Body of pancreas (tissue), 4 donors: Measurements from ENCODE around the gene NEDD4L.

Experiments
- POLR2A ChIP-seq, 3 donors: fragments of 450-650 bp; IDR thresholded peaks; one replicate each; pipeline ENCODE4 v1.6.1; 2016; ENCODE audit warnings: antibody characterized with exemption in 3 of 3, mild to moderate bottlenecking in 2 of 3
- TF ChIP-seq, protein P1 (sequence below), 7 experiments: fragments of 450-650 bp in 4 of 7; fragments of 200-600 bp in 3 of 7; sonication (generic) in 3 of 7; IDR thresholded peaks; one replicate each; pipeline ENCODE4 v1.5.1; 2016 to 2019; ENCODE audit warnings: antibody characterized with exemption in 7 of 7

DNA sequence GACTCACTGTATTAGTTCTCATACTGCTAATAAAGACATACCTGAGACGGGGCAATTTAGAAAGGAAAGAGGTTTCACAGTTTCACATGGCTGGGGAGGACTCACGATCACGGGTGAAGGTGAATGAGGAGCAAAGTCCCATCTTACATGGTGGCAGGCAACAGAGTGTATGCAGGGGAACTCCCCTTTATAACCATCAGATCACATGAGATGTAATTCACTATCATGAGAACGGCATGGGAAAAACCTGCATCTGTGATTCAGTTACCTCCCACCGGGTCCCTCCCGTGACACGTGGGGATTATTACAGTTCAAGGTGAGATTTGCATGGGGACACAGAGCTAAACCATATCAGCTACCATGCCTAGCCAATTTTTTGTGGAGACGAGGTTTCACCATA is 168.2 kb downstream of the NEDD4L start:
- TF ChIP-seq, protein P1, sequence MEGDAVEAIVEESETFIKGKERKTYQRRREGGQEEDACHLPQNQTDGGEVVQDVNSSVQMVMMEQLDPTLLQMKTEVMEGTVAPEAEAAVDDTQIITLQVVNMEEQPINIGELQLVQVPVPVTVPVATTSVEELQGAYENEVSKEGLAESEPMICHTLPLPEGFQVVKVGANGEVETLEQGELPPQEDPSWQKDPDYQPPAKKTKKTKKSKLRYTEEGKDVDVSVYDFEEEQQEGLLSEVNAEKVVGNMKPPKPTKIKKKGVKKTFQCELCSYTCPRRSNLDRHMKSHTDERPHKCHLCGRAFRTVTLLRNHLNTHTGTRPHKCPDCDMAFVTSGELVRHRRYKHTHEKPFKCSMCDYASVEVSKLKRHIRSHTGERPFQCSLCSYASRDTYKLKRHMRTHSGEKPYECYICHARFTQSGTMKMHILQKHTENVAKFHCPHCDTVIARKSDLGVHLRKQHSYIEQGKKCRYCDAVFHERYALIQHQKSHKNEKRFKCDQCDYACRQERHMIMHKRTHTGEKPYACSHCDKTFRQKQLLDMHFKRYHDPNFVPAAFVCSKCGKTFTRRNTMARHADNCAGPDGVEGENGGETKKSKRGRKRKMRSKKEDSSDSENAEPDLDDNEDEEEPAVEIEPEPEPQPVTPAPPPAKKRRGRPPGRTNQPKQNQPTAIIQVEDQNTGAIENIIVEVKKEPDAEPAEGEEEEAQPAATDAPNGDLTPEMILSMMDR (IDR thresholded peaks at IDR 0.05) = no peak
- TF ChIP-seq POLR2A (IDR thresholded peaks at IDR 0.05) = no peak
